ENCODE data around the gene CRYGC. TPM values are rescaled to one million over a fixed set of nuclear protein-coding genes. Genes with fewer than 3 reads are reported as not detected.
A peak's percentile ranks its signal among the peaks of the same experiment; 100 is the strongest.
"Not testable (repeated sequence)": the region's sequence is repeated elsewhere in the genome, so short reads cannot be mapped to it uniquely, and the experiment has no call there.

Gene CRYGC
- total and polyA plus RNA-seq, 3 donors from 2014 or later: 2.2 to 2.7 TPM; not detected in 1

DNA sequence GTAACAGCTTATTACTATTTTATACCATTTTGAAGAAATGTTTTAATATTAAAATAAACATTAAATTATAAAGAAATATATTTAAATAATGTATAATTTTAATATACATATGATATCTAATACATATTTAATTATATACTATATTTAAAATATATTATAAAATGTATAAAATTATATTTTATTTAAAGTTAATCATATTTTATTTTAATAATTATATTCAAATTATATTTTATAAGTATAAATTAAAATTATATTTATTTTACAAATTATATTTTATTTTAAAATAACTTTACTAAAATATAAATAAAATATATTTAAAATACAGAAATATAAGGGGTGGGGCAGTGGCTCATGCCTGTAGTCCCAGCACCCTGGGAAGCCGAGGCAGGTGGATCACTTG lies 7.4 kb downstream of the CRYGC start:
- DNase-seq: no peak
- intact Hi-C loops (cut with DNase I; ENCODE audit: low total_unique reads): no loop called here
- Histone ChIP-seq H3K4me1 (peaks cover 4% of the 10 kb centered on the region), H3K27ac (no peak overlapping the region), H3K4me3 (no peak overlapping the region), H3K27me3 (no peaks in the 10 kb centered on the region), H3K36me3 (ENCODE audit: low read depth, missing control alignments) (no peaks in the 10 kb centered on the region), H3K9me3 (no peaks in the 10 kb centered on the region)
- no peak for TF ChIP-seq POLR2A (IDR thresholded peaks at IDR 0.05)
- TF ChIP-seq CTCF (IDR thresholded peaks at IDR 0.05): no peak
- WGBS, 2 donors: 94 to 98% methylated on average over 1 of the region's 1 CpG

DNA sequence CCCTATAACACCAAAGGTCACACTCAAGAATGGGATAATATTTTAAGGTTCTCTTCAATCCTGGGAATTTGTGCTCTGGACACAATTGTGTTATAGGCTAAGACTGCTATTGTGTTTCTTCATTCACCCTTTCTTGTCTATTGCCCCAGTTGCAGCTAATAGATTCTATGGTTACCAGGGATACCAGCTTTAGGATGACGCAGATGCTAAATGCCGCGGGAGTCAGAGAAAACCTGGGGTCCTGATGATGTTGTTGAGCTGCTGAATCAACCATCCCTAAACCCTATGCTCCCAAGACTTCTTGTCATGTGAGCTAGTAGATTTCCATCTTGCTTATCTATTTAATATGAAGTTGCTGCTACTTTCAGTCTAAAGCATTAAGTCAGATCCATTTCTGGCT lies 10.7 kb downstream of the CRYGC start:
- no peaks in the 10 kb centered on the region for H3K27me3 ChIP-seq
- DNase-seq: no peak
- H3K27ac ChIP-seq: no peak overlapping the region
- H3K4me1 ChIP-seq: peaks cover 1% of the 10 kb centered on the region
- no peaks in the 10 kb centered on the region for H3K36me3 ChIP-seq (ENCODE audit: low read depth, missing control alignments)
- intact Hi-C loops (cut with DNase I; ENCODE audit: low total_unique reads): no loop called here
- TF ChIP-seq POLR2A (IDR thresholded peaks at IDR 0.05): no peak
- no peak for TF ChIP-seq CTCF (IDR thresholded peaks at IDR 0.05)
- WGBS, 2 donors: 90 to 97% methylated on average over 3 of the region's 3 CpGs
- H3K9me3 ChIP-seq: no peaks in the 10 kb centered on the region
- H3K4me3 ChIP-seq: no peak overlapping the region

- intact Hi-C loops (cut with DNase I; ENCODE audit: low total_unique reads); H3K27ac ChIP-seq; H3K27me3 ChIP-seq; H3K4me1 ChIP-seq; H3K4me3 ChIP-seq; H3K36me3 ChIP-seq (ENCODE audit: low read depth, missing control alignments); DNase-seq; H3K9me3 ChIP-seq: not testable (repeated sequence)
- WGBS, 2 donors: 93 to 97% methylated on average over 11 of the region's 11 CpGs
These were observed 12.2 kb downstream of the CRYGC start for GRCh38 chr2:208117390-208117789.

DNA sequence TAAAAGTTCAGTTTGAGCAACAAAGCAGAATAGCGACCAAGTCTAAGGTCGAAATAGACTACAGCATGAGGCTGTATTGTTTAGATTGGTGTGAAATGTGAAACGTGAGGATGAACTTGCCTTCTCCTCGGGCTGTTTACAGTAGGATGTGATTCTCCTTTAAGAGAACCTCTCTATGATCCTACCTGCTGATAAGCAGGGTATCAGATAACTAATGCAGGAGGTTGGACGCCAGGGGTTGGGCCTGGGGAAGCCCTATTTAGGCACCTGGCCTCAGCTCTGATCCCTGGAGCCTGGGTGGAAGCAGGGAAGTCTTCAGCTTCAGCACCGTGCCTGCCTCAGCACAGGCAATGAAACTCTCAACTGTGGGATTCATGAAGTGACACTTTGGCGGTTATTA lies 16.7 kb downstream of the CRYGC start:
- DNase-seq: no peak
- H3K27me3 ChIP-seq: no peaks in the 10 kb centered on the region
- WGBS, 2 donors: 37 to 47% methylated on average over 7 of the region's 7 CpGs
- no peak for TF ChIP-seq POLR2A (IDR thresholded peaks at IDR 0.05)
- no peak for TF ChIP-seq CTCF (IDR thresholded peaks at IDR 0.05)
- H3K4me1 ChIP-seq: no peaks in the 10 kb centered on the region
- H3K4me3 ChIP-seq: no peak overlapping the region
- H3K36me3 ChIP-seq (ENCODE audit: low read depth, missing control alignments): no peaks in the 10 kb centered on the region
- H3K9me3 ChIP-seq: no peaks in the 10 kb centered on the region
- intact Hi-C loops (cut with DNase I; ENCODE audit: low total_unique reads): no loop called here
- H3K27ac ChIP-seq: no peak overlapping the region

GRCh38 chr2:208112273-208112745 lies 17.3 kb downstream of the CRYGC start:
- H3K36me3 ChIP-seq (ENCODE audit: low read depth, missing control alignments); H3K27me3 ChIP-seq; H3K9me3 ChIP-seq; H3K4me1 ChIP-seq; DNase-seq; intact Hi-C loops (cut with DNase I; ENCODE audit: low total_unique reads); H3K27ac ChIP-seq: not testable (repeated sequence)
- 11% methylated on average over 12 to 33 of the region's 36 CpGs for WGBS, 2 donors
- H3K4me3 ChIP-seq: peak overlapping the region in 1 of 2 donors; percentile 26

- H3K27ac ChIP-seq: no peak overlapping the region
- WGBS, 2 donors: 76 to 84% methylated on average over 3 of the region's 3 CpGs
- no peak overlapping the region for H3K4me3 ChIP-seq
- DNase-seq: no peak
- H3K27me3 ChIP-seq: no peaks in the 10 kb centered on the region
- no peaks in the 10 kb centered on the region for H3K4me1 ChIP-seq
- intact Hi-C loops (cut with DNase I; ENCODE audit: low total_unique reads): no loop called here
- no peaks in the 10 kb centered on the region for H3K36me3 ChIP-seq (ENCODE audit: low read depth, missing control alignments)
- TF ChIP-seq CTCF (IDR thresholded peaks at IDR 0.05) (no peak), POLR2A (IDR thresholded peaks at IDR 0.05) (no peak)
- no peaks in the 10 kb centered on the region for H3K9me3 ChIP-seq
These were observed 26.0 kb downstream of the CRYGC start for GRCh38 chr2:208103616-208104015.

All from testis (tissue), 3 donors.